Endothelial cell of umbilical vein (primary cell): ENCODE data around the gene ATP2C2. TPM values are rescaled to one million over a fixed set of nuclear protein-coding genes. Genes with fewer than 3 reads are reported as not detected.

Source experiments
- BruUV-seq: library from RNA; stranded (reverse); fragments of 400-500 nt; replicated peaks from 2 replicates; lab custom pipeline; 2021; lab: Mats Ljungman, UMichigan
- CTCF ChIA-PET: fragments of 300-600, 350-600 bp; sonication (Branson Sonifier 250); formaldehyde crosslinking; loops from one replicate; lab custom pipeline; 2021; ENCODE audit warnings: antibody characterized with exemption, inconsistent platforms; lab: Charles Lee
- POLR2A ChIA-PET: fragments of 300-600, 350-600 bp; sonication (Branson Sonifier 250); formaldehyde crosslinking; loops from one replicate; lab custom pipeline; 2021; ENCODE audit warnings: antibody characterized with exemption, inconsistent platforms; lab: Charles Lee
- DNase-seq: peaks from one replicate; pipeline ENCODE4 v3.0.0-alpha.2; 2011; ENCODE audit warnings: low read depth, low spot score
- FAIRE-seq: peaks from 2 replicates; lab custom pipeline; 2011; peaks lifted over from hg19 to GRCh38; lab: Jason Lieb, UNC
- H2AFZ ChIP-seq: 2 replicates; pipeline ENCODE4 v1.6.0; 2012; ENCODE audit warnings: low read depth, low read length, control low read depth, inconsistent platforms
- H3K27ac ChIP-seq: 2 replicates; pipeline ENCODE4 v1.5.1; 2011; ENCODE audit warnings: low read depth, mild to moderate bottlenecking, control low read depth, low read length, moderate library complexity; ENCODE audit not compliant: insufficient read depth
- H3K27me3 ChIP-seq, 2 experiments: 2 replicates each; pipeline versions ENCODE4 v1.6.0 to v1.6.1; 2011; ENCODE audit warnings: low read length in 2 of 2, mixed read lengths in 1 of 2; ENCODE audit not compliant: control insufficient read depth in 2 of 2, insufficient read depth in 2 of 2
- H3K36me3 ChIP-seq, 2 experiments: 2 replicates in 1 of 2; 3 replicates in 1 of 2; pipeline ENCODE4 v1.5.1; 2011; ENCODE audit warnings: low read length in 2 of 2, mild to moderate bottlenecking in 1 of 2, moderate library complexity in 1 of 2; ENCODE audit not compliant: control insufficient read depth in 2 of 2, insufficient read depth in 2 of 2; ENCODE audit errors: extremely low read depth in 1 of 2
- H3K4me1 ChIP-seq: 3 replicates; pipeline ENCODE4 v1.5.1; 2011; ENCODE audit warnings: mild to moderate bottlenecking, low read length; ENCODE audit not compliant: control insufficient read depth, insufficient read depth; ENCODE audit errors: extremely low read depth
- H3K4me2 ChIP-seq: 2 replicates; pipeline ENCODE4 v1.6.1; 2011; ENCODE audit warnings: low read length, control low read depth, mixed read lengths; ENCODE audit not compliant: insufficient read depth
- H3K4me3 ChIP-seq, 3 experiments: fragments of 200-600 bp in 1 of 3; sonication (generic), shearing (Covaris generic) in 1 of 3; replicated peaks in 1 of 3; 2 replicates each; pipeline ENCODE4 v1.5.1; 2011 to 2016; ENCODE audit warnings: control low read depth in 3 of 3, low read length in 3 of 3, mild to moderate bottlenecking in 2 of 3, inconsistent platforms in 1 of 3, low read depth in 1 of 3, moderate library complexity in 1 of 3; ENCODE audit not compliant: insufficient read depth in 1 of 3
- H3K79me2 ChIP-seq: 2 replicates; pipeline ENCODE4 v1.6.0; 2012; ENCODE audit warnings: low read length, inconsistent platforms; ENCODE audit not compliant: control insufficient read depth, insufficient read depth
- H3K9ac ChIP-seq: replicated peaks from 2 replicates; pipeline ENCODE3; 2011; ENCODE audit warnings: low read length, control low read depth; ENCODE audit not compliant: insufficient read depth; ENCODE audit errors: extremely low read depth
- H3K9me1 ChIP-seq: replicated peaks from 3 replicates; pipeline ENCODE4 v1.6.0; 2011; ENCODE audit warnings: mild to moderate bottlenecking, low read length; ENCODE audit not compliant: control insufficient read depth, insufficient read depth; ENCODE audit errors: extremely low read depth
- H3K9me3 ChIP-seq: replicated peaks from 2 replicates; pipeline ENCODE4 v1.5.1; 2012; ENCODE audit warnings: low read length, inconsistent platforms; ENCODE audit not compliant: control insufficient read depth, insufficient read depth
- H4K20me1 ChIP-seq: replicated peaks from 2 replicates; pipeline ENCODE3; 2011; ENCODE audit warnings: mild to moderate bottlenecking, low read length; ENCODE audit not compliant: control insufficient read depth, insufficient read depth; ENCODE audit errors: extremely low read depth
- CTCF ChIP-seq, 2 donors: IDR thresholded peaks; 1 replicate in 1 of 2; 2 replicates in 1 of 2; pipeline ENCODE4 v1.5.1; 2011; ENCODE audit warnings: low read length in 2 of 2, mild to moderate bottlenecking in 2 of 2, moderate library complexity in 2 of 2, control low read depth in 1 of 2, inconsistent platforms in 1 of 2, low read depth in 1 of 2; ENCODE audit not compliant: insufficient read depth in 1 of 2; ENCODE audit errors: extremely low read depth in 1 of 2
- EZH2 ChIP-seq: IDR thresholded peaks from 2 replicates; pipeline ENCODE4 v1.6.1; 2012; ENCODE audit warnings: borderline replicate concordance, low read depth, mild to moderate bottlenecking, moderate library complexity, low read length, inconsistent platforms; ENCODE audit not compliant: severe bottlenecking
- FOS ChIP-seq: IDR thresholded peaks from 2 replicates; pipeline ENCODE4 v1.6.1; 2011; ENCODE audit warnings: mild to moderate bottlenecking, low read length, moderate library complexity, borderline replicate concordance; ENCODE audit not compliant: insufficient read depth
- GATA2 ChIP-seq: IDR thresholded peaks from 2 replicates; pipeline ENCODE4 v1.7.0; 2011; ENCODE audit warnings: low read depth, mild to moderate bottlenecking, moderate library complexity, mixed read lengths, low read length; ENCODE audit not compliant: insufficient read length, insufficient read depth
- JUN ChIP-seq: IDR thresholded peaks from 2 replicates; pipeline ENCODE4 v1.6.1; 2011; ENCODE audit warnings: borderline replicate concordance, low read depth; ENCODE audit not compliant: insufficient read length, insufficient read depth
- MAX ChIP-seq: IDR thresholded peaks from 2 replicates; pipeline ENCODE4 v1.6.1; 2011; ENCODE audit not compliant: insufficient read depth, insufficient read length
- MYC ChIP-seq: IDR thresholded peaks from one replicate; pipeline ENCODE4 v1.6.1; 2011; ENCODE audit warnings: mild to moderate bottlenecking, low read depth, low read length
- POLR2A ChIP-seq: IDR thresholded peaks from 2 replicates; pipeline ENCODE4 v1.6.1; 2012; ENCODE audit warnings: low read depth, mild to moderate bottlenecking, control low read depth, low read length
- POLR2AphosphoS5 ChIP-seq: IDR thresholded peaks from 2 replicates; pipeline ENCODE4 v1.6.1; 2012; ENCODE audit warnings: low read depth, mild to moderate bottlenecking, control low read depth, low read length, moderate library complexity; ENCODE audit not compliant: insufficient read depth
- dilution Hi-C: fragments of 300-500 bp; cut with MboI; formaldehyde crosslinking; loops from one replicate; pipeline ENCODE4 v1.15.0; 2019; ENCODE audit warnings: low sequenced_read_pairs; ENCODE audit not compliant: extremely low pct_ligation_motif_present
- intact Hi-C: fragments of 100-400 bp; cut with micrococcal nuclease; formaldehyde crosslinking; loops from one replicate; pipeline ENCODE4 v1.10.0; 2022
- polyA plus RNA-seq, 4 experiments: library from polyadenylated mRNA; depleted of rRNA in 3 of 4; stranded (reverse) in 3 of 4; unstranded in 1 of 4; fragments of >200 nt; gene quantifications; 2 replicates each; pipeline versions ENCODE4 v1.2.1 to v1.2.3, GENCODE V29; 2011 to 2012; ENCODE audit warnings: missing spikeins in 1 of 4
- total RNA-seq: library from RNA; stranded (reverse); gene quantifications from 2 replicates; pipeline ENCODE4 v1.2.3, GENCODE V29; 2021

The ATP2C2 gene
- total and polyA plus RNA-seq, 2 donors (not counting 3 experiments of a cell fraction or from before 2014, with no cell fraction given) = not detected

- Histone ChIP-seq H3K27ac (no peak overlapping the region), H4K20me1 (no peaks in the 10 kb centered on the region), H3K4me3 (no peak overlapping the region), H3K4me2 (no peak overlapping the region), H3K4me1 (no peaks in the 10 kb centered on the region), H3K9ac (no peak overlapping the region), H3K9me1 (no peaks in the 10 kb centered on the region), H3K9me3 (no peaks in the 10 kb centered on the region), H3K27me3 (peaks cover 7 to 9% of the 10 kb centered on the region in 2 experiments), H3K79me2 (no peaks in the 10 kb centered on the region), H2AFZ (no peak overlapping the region), H3K36me3 (no peaks in the 10 kb centered on the region)
- dilution Hi-C loops (no loop called here), intact Hi-C loops (no loop called here)
- DNase-seq (no peak), FAIRE-seq (no peak)
- TF ChIP-seq EZH2 (no peak), POLR2AphosphoS5 (no peak), JUN (no peak), MAX (no peak), MYC (no peak), POLR2A (no peak), FOS (no peak), GATA2 (no peak), CTCF (IDR thresholded peaks at IDR 0.05; ENCODE audit: extremely low read depth in 1 of 2, insufficient read depth in 1 of 2, low read depth in 1 of 2, low read length in 2 of 2) (no peak)
- ChIA-PET CTCF (no interaction called here), POLR2A (no interaction called here)
- BruUV-seq = no TSS peak
These were observed 70.8 kb downstream of the ATP2C2 start for GRCh38 chr16:84438971-84439696.
